Testis (tissue), 3 donors: ENCODE measurements around the gene SURF2. TPM values are rescaled to one million over a fixed set of nuclear protein-coding genes. Genes with fewer than 3 reads are reported as not detected.
A peak's percentile ranks its signal among the peaks of the same experiment; 100 is the strongest.
"Not testable (repeated sequence)": the region's sequence is repeated elsewhere in the genome, so short reads cannot be mapped to it uniquely, and the experiment has no call there.

Source experiments
- DNase-seq: peaks from one replicate; pipeline ENCODE4 v3.0.0-alpha.2; 2019
- H3K27ac ChIP-seq, 2 donors: fragments of 200-600 bp; sonication (generic); one replicate each; pipeline ENCODE4 v1.5.1; 2019
- H3K27me3 ChIP-seq: fragments of 200-600 bp; sonication (generic); one replicate; pipeline ENCODE4 v1.5.1; 2019
- H3K36me3 ChIP-seq: fragments of 200-600 bp; sonication (generic); one replicate; pipeline ENCODE4 v1.5.1; 2017; ENCODE audit warnings: low read depth; ENCODE audit errors: missing control alignments
- H3K4me1 ChIP-seq: fragments of 200-600 bp; sonication (generic); one replicate; pipeline ENCODE4 v1.5.1; 2019
- H3K4me3 ChIP-seq, 2 donors: fragments of 200-600 bp; sonication (generic); one replicate each; pipeline ENCODE4 v1.5.1; 2017 to 2019
- H3K9me3 ChIP-seq: fragments of 200-600 bp; sonication (generic); one replicate; pipeline ENCODE4 v1.5.1; 2017
- CTCF ChIP-seq, 3 experiments: fragments of 450-650 bp in 2 of 3; fragments of 200-600 bp in 1 of 3; sonication (generic) in 1 of 3; IDR thresholded peaks; one replicate each; pipeline ENCODE4 v1.5.1; 2016 to 2019; ENCODE audit warnings: antibody characterized with exemption in 3 of 3, mild to moderate bottlenecking in 2 of 3, moderate library complexity in 1 of 3
- POLR2A ChIP-seq: fragments of 450-650 bp; IDR thresholded peaks from one replicate; pipeline ENCODE4 v1.6.1; 2017; ENCODE audit warnings: antibody characterized with exemption, mild to moderate bottlenecking, moderate library complexity
- WGBS, 2 donors: methylation state at CpG; one replicate each; pipeline ENCODE4 v1.1.5; 2018; 5-methylcytosine and 5-hydroxymethylcytosine counted together
- intact Hi-C: fragments of 100-400 bp; cut with DNase I; formaldehyde crosslinking; loops from one replicate; pipeline ENCODE4 v1.15.1; 2023; ENCODE audit warnings: low total_unique reads
- polyA plus RNA-seq: library from polyadenylated mRNA; stranded (reverse); fragments of 350-450 nt; fragmentation: Illumina TruSeq; extraction: RNeasy Lipid Tissue Mini Kit (QIAGEN cat#74804); gene quantifications from one replicate; pipeline ENCODE4 v1.2.3, GENCODE V29; 2014; ENCODE audit warnings: low read depth, low replicate concordance; ENCODE audit not compliant: insufficient read depth
- total RNA-seq, 2 donors: library from RNA; depleted of rRNA; stranded (reverse); fragments of >200 nt; gene quantifications; one replicate each; pipeline ENCODE4 v1.2.3, GENCODE V29; 2016

Gene SURF2
- total and polyA plus RNA-seq, 3 donors from 2014 or later, result 103 to 160 (median 121) TPM

- TF ChIP-seq POLR2A (no peak), CTCF (IDR thresholded peaks at IDR 0.05) (no peak)
- Histone ChIP-seq H3K36me3 (no peaks in the 10 kb centered on the region), H3K9me3 (no peaks in the 10 kb centered on the region), H3K27me3 (no peaks in the 10 kb centered on the region), H3K4me1 (peaks cover 22% of the 10 kb centered on the region), H3K27ac (peak overlapping the region; percentile 89 to 91), H3K4me3 (peak overlapping the region; percentile 86 to 98)
- intact Hi-C loops, result no loop called here
- DNase-seq, result peak; percentile 36
- WGBS, 2 donors, result 0% methylated on average over 17 to 39 of the region's 39 CpGs
Measured at GRCh38 chr9:133375116-133375723, 18.9 kb downstream of the SURF2 start.

GRCh38 chr9:133375724-133376654 lies 19.6 kb downstream of the SURF2 start, which contains the start of the genes STKLD1 and SURF4:
TSS of gene STKLD1 (plus strand) at chr9:133376366. CDS start at chr9:133376474, 108 bp downstream.
TSS of gene SURF4 (minus strand) at chr9:133376060. CDS start at chr9:133375969, 91 bp downstream.
- TF ChIP-seq CTCF (IDR thresholded peaks at IDR 0.05), result peak in 1 of 3 experiments; percentile 23
- peak; percentile 67 for TF ChIP-seq POLR2A
- DNase-seq, result peak; percentile 98
- Histone ChIP-seq H3K4me1 (peaks cover 22% of the 10 kb centered on the region), H3K27ac (peak within 1 kb of the TSS; percentile 89 to 91), H3K27me3 (no peaks in the 10 kb centered on the region), H3K4me3 (peak within 1 kb of the TSS; percentile 86 to 98), H3K9me3 (no peaks in the 10 kb centered on the region), H3K36me3 (no peaks in the 10 kb centered on the region)
- WGBS, 2 donors, result 0 to 1% methylated on average over 17 to 62 of the region's 120 CpGs
- intact Hi-C loops, result no loop called here

GRCh38 chr9:133377280-133377679 lies 20.9 kb downstream of the SURF2 start:
- peaks cover 15% of the 10 kb centered on the region for H3K4me1 ChIP-seq
- H3K9me3 ChIP-seq, intact Hi-C loops, H3K27ac ChIP-seq, H3K36me3 ChIP-seq, DNase-seq, H3K4me3 ChIP-seq, H3K27me3 ChIP-seq: not testable (repeated sequence)
- WGBS, 2 donors, result 83 to 86% methylated on average over 14 of the region's 14 CpGs

- Histone ChIP-seq H3K4me1 (peaks cover 15% of the 10 kb centered on the region), H3K9me3 (no peaks in the 10 kb centered on the region), H3K27ac (no peak overlapping the region), H3K36me3 (no peaks in the 10 kb centered on the region), H3K27me3 (no peaks in the 10 kb centered on the region), H3K4me3 (no peak overlapping the region)
- 81 to 87% methylated on average over 6 of the region's 6 CpGs for WGBS, 2 donors
- intact Hi-C loops, result no loop called here
- DNase-seq, result no peak
- TF ChIP-seq CTCF (IDR thresholded peaks at IDR 0.05) (no peak), POLR2A (no peak)
Measured at GRCh38 chr9:133377721-133378216, 21.4 kb downstream of the SURF2 start.

GRCh38 chr9:133378408-133378962 lies 22.1 kb downstream of the SURF2 start:
- no peaks in the 10 kb centered on the region for H3K36me3 ChIP-seq
- intact Hi-C loops, result no loop called here
- H3K27me3 ChIP-seq, result no peaks in the 10 kb centered on the region
- no peak overlapping the region for H3K4me3 ChIP-seq
- no peak overlapping the region for H3K27ac ChIP-seq
- TF ChIP-seq POLR2A, result no peak
- no peak for TF ChIP-seq CTCF (IDR thresholded peaks at IDR 0.05)
- no peak for DNase-seq
- 91 to 93% methylated on average over 1 of the region's 1 CpG for WGBS, 2 donors
- H3K9me3 ChIP-seq, result no peaks in the 10 kb centered on the region
- H3K4me1 ChIP-seq, result peaks cover 10% of the 10 kb centered on the region
